ENCODE results near the gene TGM4.

Gene TGM4

GRCh38 chr3:44890258-44890657 lies 15.8 kb downstream of the TGM4 start:
- Histone ChIP-seq H3K27me3 (replicated peaks; ENCODE audit: control insufficient read depth, insufficient read depth, low read length) (0 out of 2 replicates have a peak, but pooled peaks cover 1% of the 10 kb centered on the region), H3K4me3 (replicated peaks; ENCODE audit: low read depth, low read length) (no peak overlapping the region), H3K36me3 (ENCODE audit: control insufficient read depth, insufficient read depth, low read length) (no peaks in the 10 kb centered on the region)
- TF ChIP-seq CTCF (IDR thresholded peaks at IDR 0.05; ENCODE audit: insufficient read depth, low read length, poor library complexity, severe bottlenecking), result no peak
- no peak for DNase-seq (ENCODE audit: extremely low read depth, insufficient read length)

GRCh38 chr3:44890852-44891251 lies 16.4 kb downstream of the TGM4 start:
- TF ChIP-seq CTCF (IDR thresholded peaks at IDR 0.05; ENCODE audit: insufficient read depth, low read length, poor library complexity, severe bottlenecking), result no peak
- H3K4me3 ChIP-seq (replicated peaks; ENCODE audit: low read depth, low read length), result no peak overlapping the region
- no peaks in the 10 kb centered on the region for H3K27me3 ChIP-seq (replicated peaks; ENCODE audit: control insufficient read depth, insufficient read depth, low read length)
- H3K36me3 ChIP-seq (ENCODE audit: control insufficient read depth, insufficient read depth, low read length), result no peaks in the 10 kb centered on the region
- no peak for DNase-seq (ENCODE audit: extremely low read depth, insufficient read length)

- no peaks in the 10 kb centered on the region for H3K36me3 ChIP-seq (ENCODE audit: control insufficient read depth, insufficient read depth, low read length)
- no peak overlapping the region for H3K4me3 ChIP-seq (replicated peaks; ENCODE audit: low read depth, low read length)
- no peak for TF ChIP-seq CTCF (IDR thresholded peaks at IDR 0.05; ENCODE audit: insufficient read depth, low read length, poor library complexity, severe bottlenecking)
- no peaks in the 10 kb centered on the region for H3K27me3 ChIP-seq (replicated peaks; ENCODE audit: control insufficient read depth, insufficient read depth, low read length)
- no peak for DNase-seq (ENCODE audit: extremely low read depth, insufficient read length)
Measured at GRCh38 chr3:44892689-44893088, 18.3 kb downstream of the TGM4 start.

GRCh38 chr3:44893097-44893496 lies 18.7 kb downstream of the TGM4 start:
- Histone ChIP-seq H3K36me3 (ENCODE audit: control insufficient read depth, insufficient read depth, low read length) (no peaks in the 10 kb centered on the region), H3K4me3 (replicated peaks; ENCODE audit: low read depth, low read length) (no peak overlapping the region), H3K27me3 (replicated peaks; ENCODE audit: control insufficient read depth, insufficient read depth, low read length) (no peaks in the 10 kb centered on the region)
- TF ChIP-seq CTCF (IDR thresholded peaks at IDR 0.05; ENCODE audit: insufficient read depth, low read length, poor library complexity, severe bottlenecking), result no peak
- DNase-seq (ENCODE audit: extremely low read depth, insufficient read length), result no peak

GRCh38 chr3:44894485-44894884 lies 20.1 kb downstream of the TGM4 start:
- Histone ChIP-seq H3K4me3 (replicated peaks; ENCODE audit: low read depth, low read length) (no peak overlapping the region), H3K27me3 (replicated peaks; ENCODE audit: control insufficient read depth, insufficient read depth, low read length) (no peaks in the 10 kb centered on the region), H3K36me3 (ENCODE audit: control insufficient read depth, insufficient read depth, low read length) (no peaks in the 10 kb centered on the region)
- no peak for DNase-seq (ENCODE audit: extremely low read depth, insufficient read length)
- no peak for TF ChIP-seq CTCF (IDR thresholded peaks at IDR 0.05; ENCODE audit: insufficient read depth, low read length, poor library complexity, severe bottlenecking)

- no peak for DNase-seq (ENCODE audit: extremely low read depth, insufficient read length)
- H3K4me3 ChIP-seq (replicated peaks; ENCODE audit: low read depth, low read length), result no peak overlapping the region
- no peaks in the 10 kb centered on the region for H3K36me3 ChIP-seq (ENCODE audit: control insufficient read depth, insufficient read depth, low read length)
- H3K27me3 ChIP-seq (replicated peaks; ENCODE audit: control insufficient read depth, insufficient read depth, low read length), result no peaks in the 10 kb centered on the region
- TF ChIP-seq CTCF (IDR thresholded peaks at IDR 0.05; ENCODE audit: insufficient read depth, low read length, poor library complexity, severe bottlenecking), result no peak
Measured at GRCh38 chr3:44896440-44896839, 22.0 kb downstream of the TGM4 start.
